GM12892 (cell line): ENCODE results near the gene ASB18.

Source experiments
- POLR2A ChIP-seq: IDR thresholded peaks from 2 replicates; pipeline ENCODE4 v1.6.1; 2011; ENCODE audit warnings: low read depth, low read length, control low read depth
- POLR2AphosphoS5 ChIP-seq: IDR thresholded peaks from 2 replicates; pipeline ENCODE4 v1.6.1; 2011; ENCODE audit warnings: low read depth, low read length, control low read depth

DNA sequence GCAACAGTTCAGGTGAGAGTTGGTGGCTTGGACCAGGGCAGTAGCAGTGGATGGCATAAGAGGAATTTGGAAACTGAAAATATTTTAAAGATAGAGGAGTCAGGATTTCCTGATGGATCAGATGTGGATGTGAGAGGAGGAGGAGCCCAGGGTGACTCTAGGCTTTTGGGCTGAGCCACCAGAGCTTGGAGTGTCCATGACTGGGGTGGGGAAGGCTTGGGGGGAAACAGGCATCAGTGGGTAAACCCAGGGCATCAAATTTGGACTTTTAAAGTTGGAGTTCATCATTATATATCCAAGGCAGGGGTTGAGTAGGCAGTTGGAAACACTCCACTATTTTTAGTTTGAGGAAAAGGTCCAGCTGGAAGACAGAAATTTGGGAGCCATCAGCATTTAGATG, 27.3 kb upstream of the ASB18 start:
- no peak for TF ChIP-seq POLR2A
- no peak for TF ChIP-seq POLR2AphosphoS5
